LoVo (cell line): ENCODE results near the gene STIM1.
"Not testable (repeated sequence)": the region's sequence is repeated elsewhere in the genome, so short reads cannot be mapped to it uniquely, and the experiment has no call there.

Experiments used
- DNase-seq: peaks from one replicate; pipeline ENCODE4 v3.0.0-alpha.2; 2016; ENCODE audit warnings: low spot score

The STIM1 gene

DNA sequence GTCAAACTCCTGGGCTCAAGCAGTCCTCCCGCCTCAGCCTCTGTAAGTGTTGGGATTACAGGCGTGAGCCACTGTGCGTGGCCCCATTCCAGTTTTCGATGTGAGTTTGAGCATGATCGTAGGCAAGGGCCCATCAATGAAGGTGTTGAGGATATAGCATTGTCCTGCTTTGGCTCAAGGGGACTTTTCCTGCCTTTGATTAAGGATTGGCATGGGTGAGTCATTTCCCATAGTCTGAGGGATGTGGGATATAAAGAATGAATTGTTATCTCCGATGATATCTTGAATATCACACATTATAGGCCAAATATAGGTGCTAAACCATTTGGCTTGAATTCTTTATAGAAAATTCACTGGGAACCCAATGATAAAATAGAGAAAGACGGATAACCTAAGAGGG is 30.4 kb downstream of the STIM1 start:
- peak; percentile 32 for DNase-seq

DNA sequence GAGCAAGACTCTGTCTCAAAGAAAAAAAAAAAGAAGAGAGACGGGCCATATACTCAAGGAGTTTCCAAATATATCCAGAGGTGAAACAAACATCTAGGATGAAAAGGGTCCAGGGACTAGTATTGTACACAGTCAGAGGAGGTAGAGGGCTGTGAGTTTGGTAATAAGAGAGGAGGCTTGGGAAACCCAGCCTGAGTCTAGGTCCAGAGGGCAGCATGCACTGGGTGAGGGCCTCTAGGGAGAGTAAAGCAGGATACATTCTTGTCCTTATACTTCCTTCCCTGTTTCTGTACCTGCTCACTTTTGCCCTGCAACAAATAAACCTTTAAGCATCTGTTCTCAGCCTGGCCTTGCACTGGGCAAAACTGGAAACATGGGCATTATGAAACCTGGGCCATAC is 31.5 kb downstream of the STIM1 start:
- DNase-seq, result no peak

DNA sequence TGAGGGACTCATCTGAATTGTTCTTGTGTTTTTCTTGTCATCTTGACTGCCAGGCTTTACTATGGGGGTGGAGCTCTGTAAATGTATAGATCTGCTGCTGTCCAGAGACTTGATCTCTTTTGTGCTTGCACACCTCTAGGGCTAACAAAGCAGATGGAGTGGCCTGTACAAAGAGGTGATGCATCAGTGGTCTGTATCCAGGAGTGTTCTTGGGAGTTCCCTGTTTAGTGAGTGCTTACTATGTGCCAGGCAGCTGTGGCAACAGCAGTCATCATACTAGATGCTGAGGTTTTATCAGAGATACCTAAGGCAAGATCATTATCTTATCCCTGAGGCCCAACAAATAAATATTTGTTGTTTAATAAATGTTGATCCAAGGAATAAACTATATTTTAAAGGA is 33.4 kb downstream of the STIM1 start:
- DNase-seq, result no peak

DNA sequence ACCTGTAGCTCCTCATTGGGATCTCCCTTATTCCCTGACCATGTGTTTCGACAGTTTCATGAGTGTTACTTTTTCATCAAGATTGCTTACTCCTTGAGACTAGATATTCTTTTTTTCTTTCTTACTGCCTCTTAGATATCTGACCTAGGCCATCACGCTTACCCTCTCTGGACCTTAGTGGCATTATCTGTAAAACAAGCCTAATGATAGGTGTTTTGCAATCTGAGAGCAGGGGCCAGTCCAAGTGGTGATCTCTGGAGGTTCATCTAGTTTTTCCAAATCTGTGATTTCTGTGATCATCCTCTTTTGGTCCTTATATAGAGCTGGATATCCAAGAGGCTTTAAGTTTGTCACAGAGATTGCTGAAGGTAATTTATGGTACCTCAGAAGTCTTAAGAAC is 34.5 kb downstream of the STIM1 start:
- DNase-seq, result no peak

GRCh38 chr11:3890806-3891205 is 35.3 kb downstream of the STIM1 start:
- no peak for DNase-seq

DNA sequence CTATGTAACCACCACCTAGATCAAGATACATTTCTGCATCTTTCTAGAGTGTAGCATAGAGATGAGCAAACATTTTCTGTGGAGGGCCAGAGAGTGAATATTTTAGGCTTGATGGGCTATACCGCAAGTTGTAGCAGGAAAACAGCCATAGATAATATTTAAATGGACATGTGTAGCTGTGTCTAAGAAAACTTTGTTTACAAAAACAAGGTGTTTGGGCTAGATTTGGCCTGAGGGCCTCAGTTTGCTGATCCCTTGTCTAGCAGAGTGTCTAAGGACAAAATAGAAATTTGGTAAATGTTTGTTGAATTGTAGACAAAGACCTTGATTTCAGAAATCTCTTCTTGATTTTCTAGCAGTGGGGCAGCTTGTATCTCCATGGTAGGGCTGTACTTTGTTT is 36.3 kb downstream of the STIM1 start:
- no peak for DNase-seq

- DNase-seq, result no peak
These were observed 36.7 kb downstream of the STIM1 start for GRCh38 chr11:3892156-3892555.

DNA sequence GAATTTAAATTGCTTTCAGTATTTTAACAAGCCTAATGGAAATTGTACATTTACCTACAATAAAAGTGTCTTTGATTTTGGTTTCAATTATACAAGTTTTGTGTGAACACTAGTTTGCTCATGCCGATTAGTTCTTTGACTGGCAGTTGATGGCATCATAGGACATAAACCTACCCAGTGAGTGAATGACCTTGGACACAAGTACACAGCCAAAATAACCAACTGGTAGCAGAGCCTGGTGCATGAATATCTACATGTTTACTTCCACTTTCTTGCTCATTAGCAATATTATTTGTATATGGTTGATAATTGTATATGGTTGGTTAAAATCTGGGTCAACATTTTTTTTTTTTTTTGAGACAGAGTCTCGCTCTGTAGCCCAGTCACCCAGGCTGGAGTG is 37.8 kb downstream of the STIM1 start:
- DNase-seq, result no peak

GRCh38 chr11:3894128-3894731 is 38.8 kb downstream of the STIM1 start:
- no peak for DNase-seq

- no peak for DNase-seq
These were observed 41.2 kb downstream of the STIM1 start for GRCh38 chr11:3896644-3897043.

DNA sequence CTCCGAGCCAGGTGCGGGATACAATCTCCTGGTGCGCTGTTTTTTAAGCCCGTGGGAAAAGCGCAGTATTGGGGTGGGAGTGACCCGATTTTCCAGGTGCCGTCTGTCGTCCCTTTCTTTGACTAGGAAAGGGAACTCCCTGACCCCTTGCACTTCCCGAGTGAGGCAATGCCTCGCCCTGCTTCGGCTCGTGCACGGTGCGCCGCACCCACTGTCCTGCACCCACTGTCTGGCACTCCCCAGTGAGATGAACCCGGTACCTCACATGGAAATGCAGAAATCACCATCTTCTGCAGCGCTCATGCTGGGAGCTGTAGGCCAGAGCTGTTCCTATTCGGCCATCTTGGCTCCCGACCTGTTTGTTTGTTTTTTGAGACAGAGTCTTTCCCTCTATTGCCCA is 44.8 kb downstream of the STIM1 start:
- DNase-seq, result not testable (repeated sequence)

DNA sequence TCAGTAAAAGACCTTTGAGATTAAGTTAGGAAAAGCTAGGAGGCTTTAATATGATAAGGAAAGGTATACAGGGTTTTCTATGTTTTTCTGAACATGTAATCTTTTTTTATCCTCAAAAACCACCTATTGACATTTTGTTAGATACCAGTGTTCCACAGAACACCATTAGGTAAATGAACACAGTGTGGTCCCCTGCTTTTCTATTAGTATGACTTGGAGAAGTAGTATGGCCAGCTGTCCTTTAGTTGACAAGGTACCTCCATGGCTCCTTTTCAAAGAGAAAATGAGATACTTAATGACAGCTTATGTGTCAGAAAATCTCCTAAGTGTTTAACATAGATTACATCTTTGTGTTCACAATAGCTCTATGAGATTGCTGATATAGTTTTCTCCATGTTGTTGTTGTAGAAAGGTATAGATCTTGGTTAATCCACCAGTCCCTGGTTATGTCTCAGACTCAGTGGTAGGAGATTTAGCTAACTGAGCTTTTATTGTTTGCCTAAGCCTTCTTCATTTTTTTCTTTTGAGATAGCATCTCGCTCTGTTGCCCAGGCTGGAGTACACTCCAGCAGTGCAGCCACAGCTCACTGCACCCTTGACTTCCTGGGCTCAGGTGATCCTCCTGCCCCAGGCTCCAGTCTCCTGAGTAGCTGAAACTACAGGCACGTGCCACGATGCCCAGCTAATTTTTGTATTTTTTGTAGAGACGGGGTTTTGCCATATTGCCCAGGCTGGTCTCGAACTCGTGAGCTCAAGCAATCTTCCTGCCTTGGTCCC is 46.0 kb downstream of the STIM1 start:
- DNase-seq, result no peak

- DNase-seq, result no peak
These were observed 47.0 kb downstream of the STIM1 start for GRCh38 chr11:3902441-3902840.

DNA sequence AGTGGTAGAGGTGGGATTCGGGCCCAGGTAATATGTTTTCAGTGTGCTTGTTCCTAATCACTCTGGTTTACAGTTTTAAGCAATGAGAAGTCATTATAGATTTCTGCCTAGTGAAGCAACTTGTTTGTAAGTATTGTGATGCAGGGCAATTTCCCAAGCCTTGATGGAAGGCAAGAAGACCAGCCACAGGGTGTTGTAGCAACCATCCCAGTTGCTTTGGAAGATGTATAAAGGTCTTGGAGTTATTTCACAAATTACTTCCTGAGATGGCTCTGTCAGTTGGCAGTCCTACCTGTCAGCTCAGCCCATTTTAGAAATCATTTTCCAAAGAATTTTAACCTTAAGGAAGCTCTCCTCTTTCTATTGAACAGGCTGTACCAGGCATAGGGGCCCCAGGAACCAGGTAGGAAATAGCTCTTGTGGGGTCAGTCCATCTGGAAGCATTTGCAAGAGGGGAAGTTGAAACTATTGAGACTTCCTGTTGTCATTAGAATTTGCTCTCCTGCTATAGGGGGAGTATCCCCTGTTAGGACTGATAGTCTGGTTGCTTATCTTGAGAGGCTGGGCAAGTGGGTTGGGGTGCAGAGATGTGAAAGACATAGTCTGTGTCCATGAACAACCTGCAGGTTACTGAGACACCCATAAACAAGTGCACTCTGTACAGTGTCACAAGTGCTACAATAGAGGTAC is 47.9 kb downstream of the STIM1 start:
- DNase-seq, result no peak

- DNase-seq, result peak; percentile 38
These were observed 48.8 kb downstream of the STIM1 start for GRCh38 chr11:3904228-3904627.

DNA sequence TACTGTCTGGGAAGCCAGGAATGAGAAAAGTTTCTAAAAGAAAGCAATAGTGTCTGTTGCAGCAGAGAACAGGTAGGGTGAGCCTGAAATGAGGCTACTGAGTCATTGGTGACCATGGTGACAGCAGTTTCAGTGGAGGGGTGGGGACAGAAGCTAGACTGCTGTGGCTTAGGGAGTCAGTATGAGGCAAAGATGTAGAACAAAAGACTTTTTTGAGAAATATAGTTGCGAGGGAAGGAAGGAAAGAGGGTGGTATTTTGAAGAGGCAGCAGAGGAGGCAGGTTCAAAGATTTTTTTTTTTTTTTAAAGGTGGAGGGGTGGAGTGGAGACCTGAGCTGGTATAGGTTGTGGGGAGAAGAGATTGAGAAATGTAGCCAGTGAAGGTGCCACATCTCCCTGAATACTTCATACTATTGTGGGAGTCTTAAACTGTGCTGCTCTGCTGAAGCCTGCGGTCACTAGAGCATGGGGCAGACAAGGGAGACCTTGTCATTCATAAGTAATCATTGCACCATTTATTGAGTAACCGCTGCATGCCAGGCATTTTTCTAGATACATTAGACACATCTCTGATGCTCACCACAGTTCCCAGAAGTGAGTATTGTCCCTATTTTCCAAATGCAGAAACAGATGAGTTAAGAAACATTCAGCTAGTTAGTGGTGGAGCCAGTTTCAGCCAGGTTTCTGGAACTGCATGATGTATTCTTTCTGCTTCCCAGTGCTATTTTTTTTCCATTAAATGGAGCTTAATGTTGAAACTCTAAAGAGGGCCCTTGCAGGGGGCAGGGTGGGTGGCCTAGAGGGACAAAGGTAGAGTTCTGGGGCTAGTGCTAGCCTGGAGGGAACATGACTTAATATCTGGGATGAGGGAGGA is 49.9 kb downstream of the STIM1 start:
- peak; percentile 67 for DNase-seq

GRCh38 chr11:3906166-3906565 is 50.7 kb downstream of the STIM1 start:
- no peak for DNase-seq

GRCh38 chr11:3907590-3907989 is 52.1 kb downstream of the STIM1 start:
- DNase-seq, result no peak

- no peak for DNase-seq
These were observed 54.4 kb downstream of the STIM1 start for GRCh38 chr11:3909901-3910300.

DNA sequence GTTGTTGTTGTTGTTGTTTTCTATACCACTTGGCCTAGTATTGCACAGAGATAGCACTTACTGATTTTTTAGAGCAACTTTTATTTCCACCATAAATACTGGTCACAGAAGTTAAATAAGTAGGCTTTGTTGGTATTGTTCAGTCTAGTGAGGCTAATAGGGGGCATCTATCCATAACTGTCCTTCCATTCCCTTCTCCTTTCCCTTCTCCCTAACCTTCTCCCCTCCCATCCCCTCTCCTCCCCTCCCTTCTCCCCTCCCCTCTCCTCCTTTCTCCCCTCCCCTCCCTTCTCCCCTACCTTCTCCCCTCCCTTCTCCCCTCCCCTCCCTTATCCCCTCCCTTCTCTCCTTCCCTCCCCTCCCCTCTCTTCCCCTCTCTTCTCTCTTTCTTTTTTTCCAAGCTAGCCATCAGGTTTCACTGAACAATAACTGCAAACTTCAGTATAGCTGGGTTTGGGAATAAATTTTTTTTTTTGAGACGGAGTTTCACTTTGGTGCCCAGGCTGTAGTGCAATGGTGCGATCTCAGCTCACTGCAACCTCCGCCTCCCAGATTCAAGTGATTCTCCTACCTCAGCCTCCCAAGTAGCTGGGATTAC is 56.5 kb downstream of the STIM1 start:
- no peak for DNase-seq

DNA sequence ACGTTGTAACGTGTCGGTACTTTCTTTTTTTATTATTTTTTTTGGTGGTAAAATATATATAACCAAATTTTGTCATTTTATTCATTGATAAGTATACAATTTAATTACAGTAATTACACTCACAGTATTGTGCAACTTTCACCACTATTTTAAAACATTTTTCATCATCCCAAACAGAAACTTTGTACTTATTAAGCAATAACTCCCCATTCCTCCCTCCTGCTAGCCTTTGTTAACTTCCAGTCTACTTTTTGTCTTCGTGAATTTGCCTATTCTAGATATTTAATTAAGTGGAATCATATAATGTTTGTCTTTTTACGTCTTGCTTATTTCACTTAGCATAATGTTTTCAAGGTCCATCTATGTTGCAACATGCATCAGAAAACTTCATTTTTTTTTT is 58.5 kb downstream of the STIM1 start:
- no peak for DNase-seq

DNA sequence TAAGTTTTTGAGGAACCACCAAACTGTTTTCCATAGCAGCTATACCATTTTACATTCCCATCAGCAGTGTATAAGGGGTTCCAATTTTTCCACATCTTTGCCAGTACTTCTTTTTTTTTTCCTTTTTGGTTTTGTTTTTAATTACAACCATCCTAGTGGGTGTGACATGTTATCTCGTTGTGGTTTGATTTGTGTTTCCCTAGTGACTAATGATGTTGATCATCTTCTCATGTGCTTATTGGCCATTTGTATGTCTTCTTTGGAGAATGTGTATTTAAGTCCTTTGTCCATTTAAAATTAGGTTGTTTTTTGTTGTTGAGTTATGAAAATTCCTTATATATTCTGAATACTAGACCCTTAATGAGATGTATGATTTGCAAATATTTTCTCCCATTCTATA is 59.3 kb downstream of the STIM1 start:
- DNase-seq, result no peak
